Measurements from ENCODE around the gene SHBG.
A peak's percentile ranks its signal among the peaks of the same experiment; 100 is the strongest.

Gene SHBG

GRCh38 chr17:7612294-7612640, 17.7 kb upstream of the SHBG start:
- no peak overlapping the region for H3K27ac ChIP-seq (replicated peaks)
- DNase-seq (ENCODE audit: low read depth in 1 of 2, low spot score in 1 of 2) = no peak
- H3K4me3 ChIP-seq (replicated peaks; ENCODE audit: insufficient read depth, low read length) = no peak overlapping the region
- no peaks in the 10 kb centered on the region for H3K27me3 ChIP-seq (ENCODE audit: insufficient read depth, poor library complexity, severe bottlenecking)
- TF ChIP-seq CTCF (IDR thresholded peaks at IDR 0.05; ENCODE audit: insufficient read depth, low read length) = no peak
- no peak for TF ChIP-seq SPI1 (IDR thresholded peaks at IDR 0.05; ENCODE audit: borderline replicate concordance, low read depth)
- TF ChIP-seq POLR2AphosphoS5 (IDR thresholded peaks at IDR 0.05; ENCODE audit: low read depth) = no peak
- no peak for TF ChIP-seq REST (IDR thresholded peaks at IDR 0.05; ENCODE audit: insufficient replicate concordance, low read depth)
- TF ChIP-seq GABPA (IDR thresholded peaks at IDR 0.05; ENCODE audit: low read depth) = no peak

DNA sequence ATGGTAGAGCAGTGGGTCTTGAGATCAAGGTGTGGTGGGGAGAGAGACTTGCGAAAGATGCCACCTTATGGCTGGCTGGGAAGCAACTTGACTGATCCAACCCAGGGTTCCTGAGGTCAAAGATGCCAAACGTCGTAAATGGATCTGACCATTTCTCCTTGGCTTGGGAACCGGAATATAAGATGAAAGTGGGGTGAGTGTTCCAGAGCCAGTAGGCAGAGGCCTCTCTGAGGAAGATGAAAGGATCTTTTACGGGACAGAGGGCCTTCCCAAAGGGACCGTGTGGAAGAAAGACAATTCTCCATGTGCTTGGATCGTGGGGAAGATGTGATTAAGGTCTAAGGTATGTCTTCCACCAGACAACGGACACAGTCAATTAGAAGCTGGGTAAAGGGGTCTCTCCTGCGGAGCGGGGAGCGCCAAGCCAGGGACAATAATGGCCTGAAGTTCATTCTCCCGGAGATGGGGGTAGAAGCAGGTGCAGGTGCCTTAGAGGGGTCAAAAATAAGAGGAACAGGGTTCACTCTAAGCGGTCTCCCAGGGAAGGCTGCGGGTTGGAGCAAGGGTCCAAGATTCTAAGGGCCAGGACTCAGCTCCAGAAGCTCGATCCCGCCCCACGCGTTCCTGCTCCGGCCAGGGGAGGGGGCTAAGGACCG, 16.0 kb upstream of the SHBG start:
- H3K27me3 ChIP-seq (ENCODE audit: insufficient read depth, poor library complexity, severe bottlenecking) = no peaks in the 10 kb centered on the region
- TF ChIP-seq POLR2AphosphoS5 (IDR thresholded peaks at IDR 0.05; ENCODE audit: low read depth) = no peak
- no peak for TF ChIP-seq REST (IDR thresholded peaks at IDR 0.05; ENCODE audit: insufficient replicate concordance, low read depth)
- no peak for TF ChIP-seq GABPA (IDR thresholded peaks at IDR 0.05; ENCODE audit: low read depth)
- no peak for TF ChIP-seq SPI1 (IDR thresholded peaks at IDR 0.05; ENCODE audit: borderline replicate concordance, low read depth)
- no peak for TF ChIP-seq CTCF (IDR thresholded peaks at IDR 0.05; ENCODE audit: insufficient read depth, low read length)
- H3K27ac ChIP-seq (replicated peaks) = no peak overlapping the region
- no peak overlapping the region for H3K4me3 ChIP-seq (replicated peaks; ENCODE audit: insufficient read depth, low read length)
- no peak for DNase-seq (ENCODE audit: low read depth in 1 of 2, low spot score in 1 of 2)

- peak in 1 of 2 experiments; percentile 0 for DNase-seq (ENCODE audit: low read depth in 1 of 2, low spot score in 1 of 2)
- TF ChIP-seq GABPA (IDR thresholded peaks at IDR 0.05; ENCODE audit: low read depth) (no peak), SPI1 (IDR thresholded peaks at IDR 0.05; ENCODE audit: borderline replicate concordance, low read depth) (no peak), REST (IDR thresholded peaks at IDR 0.05; ENCODE audit: insufficient replicate concordance, low read depth) (no peak)
- no peak within 1 kb of the TSS for H3K27ac ChIP-seq (replicated peaks)
- H3K27me3 ChIP-seq (ENCODE audit: insufficient read depth, poor library complexity, severe bottlenecking) = no peaks in the 10 kb centered on the region
- H3K4me3 ChIP-seq (replicated peaks; ENCODE audit: insufficient read depth, low read length) = no peak within 1 kb of the TSS
Measured at GRCh38 chr17:7614425-7615264, 15.3 kb upstream of the SHBG start, which contains the start of gene FXR2. Gene FXR2 (minus strand): TSS chr17:7614897. CDS start chr17:7614532, 365 bp downstream.
